ENCODE measurements around the gene ZNF71. TPM values are rescaled to one million over a fixed set of nuclear protein-coding genes. Genes with fewer than 3 reads are reported as not detected.

ZNF71 gene
- total RNA-seq, 2 donors from 2014 or later, result 4.8 to 8.5 TPM

GRCh38 chr19:56642711-56643459, 47.8 kb downstream of the ZNF71 start, which contains the start of gene SMIM17:
SMIM17 (plus strand) TSS chr19:56643159; CDS start chr19:56645668, 2,509 bp downstream.
- H3K27me3 Mint-ChIP-seq, result peaks cover 6 to 8% of the 10 kb centered on the region in 2 donors
- H3K36me3 Mint-ChIP-seq, result peaks cover 42% of the 10 kb centered on the region

DNA sequence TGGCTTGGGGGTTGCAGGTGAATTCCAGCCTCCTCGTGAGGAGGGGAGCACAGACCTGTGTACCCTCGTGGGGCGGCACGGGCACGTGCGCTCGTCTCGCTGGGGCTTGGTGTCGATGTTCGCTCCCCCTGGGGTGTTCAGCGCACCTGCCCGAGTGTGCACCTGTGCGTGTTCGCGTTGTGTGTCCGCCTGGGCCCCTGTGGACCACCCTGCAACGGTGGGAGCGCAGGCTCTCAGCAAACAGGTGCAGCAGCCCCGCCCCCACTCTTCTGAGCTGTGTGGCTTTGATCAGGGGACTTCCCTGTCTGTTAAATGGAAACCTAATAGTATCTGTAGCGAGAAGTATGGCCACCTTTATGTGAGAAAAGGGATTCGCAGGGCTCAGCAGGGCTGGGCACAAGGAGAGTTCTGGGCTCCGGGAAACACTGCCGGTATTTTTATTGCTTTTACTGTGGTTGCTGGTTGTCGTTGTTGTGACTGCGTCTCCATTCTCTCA, 48.4 kb downstream of the ZNF71 start:
- peaks cover 37% of the 10 kb centered on the region for H3K9me3 Mint-ChIP-seq

More at GRCh38 chr19:56642711-56643459, 47.8 kb downstream of the ZNF71 start, which contains the start of gene SMIM17:
- H3K4me1 Mint-ChIP-seq (ENCODE audit: low read depth in 2 of 2), result peaks cover 0 to 3% of the 10 kb centered on the region in 2 donors
- ATAC-seq (no peak), DNase-seq (ENCODE audit: low spot score) (no peak)
- H3K4me3 Mint-ChIP-seq, result no peak within 1 kb of the TSS
- H3K27ac Mint-ChIP-seq, result no peak within 1 kb of the TSS
- H3K9me3 Mint-ChIP-seq, result peaks cover 33% of the 10 kb centered on the region

DNA sequence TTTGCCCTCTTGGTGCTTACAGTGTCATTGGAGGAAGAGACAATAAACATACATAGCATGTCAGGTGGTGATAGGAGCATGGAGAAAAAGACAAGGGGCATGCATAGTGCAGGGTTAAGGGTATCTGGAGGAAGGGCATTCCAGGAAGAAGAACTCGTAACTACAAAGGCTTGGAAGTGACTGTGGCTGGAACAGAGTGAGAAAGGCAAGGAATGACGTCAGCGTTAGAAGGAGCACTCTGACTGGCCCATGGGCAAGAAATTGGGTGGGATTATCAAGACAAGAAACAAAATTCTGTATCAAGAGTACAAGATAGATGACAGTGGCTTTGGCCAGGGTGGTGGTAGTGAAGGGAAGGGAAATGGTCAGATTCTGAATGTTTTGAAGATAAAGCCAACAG, 59.0 kb downstream of the ZNF71 start:
- Mint-ChIP-seq H3K4me1 (ENCODE audit: low read depth in 2 of 2) (no peaks in the 10 kb centered on the region), H3K27ac (no peak overlapping the region), H3K36me3 (peaks cover 21% of the 10 kb centered on the region), H3K4me3 (no peak overlapping the region), H3K9me3 (peaks cover 17% of the 10 kb centered on the region), H3K27me3 (no peaks in the 10 kb centered on the region)
- ATAC-seq (no peak), DNase-seq (ENCODE audit: low spot score) (no peak)

More for the DNA sequence above, 48.4 kb downstream of the ZNF71 start:
- H3K36me3 Mint-ChIP-seq, result peaks cover 46% of the 10 kb centered on the region
- peaks cover 6 to 8% of the 10 kb centered on the region in 2 donors for H3K27me3 Mint-ChIP-seq
- H3K4me3 Mint-ChIP-seq, result no peak overlapping the region
- DNase-seq (ENCODE audit: low spot score), result no peak
- ATAC-seq, result no peak
- H3K27ac Mint-ChIP-seq, result no peak overlapping the region
- peaks cover 0 to 3% of the 10 kb centered on the region in 2 donors for H3K4me1 Mint-ChIP-seq (ENCODE audit: low read depth in 2 of 2)

- Mint-ChIP-seq H3K4me1 (ENCODE audit: low read depth in 2 of 2) (no peaks in the 10 kb centered on the region), H3K36me3 (peaks cover 12% of the 10 kb centered on the region), H3K4me3 (no peak overlapping the region), H3K9me3 (peaks cover 5% of the 10 kb centered on the region), H3K27me3 (no peaks in the 10 kb centered on the region), H3K27ac (no peak overlapping the region)
- ATAC-seq, result no peak
- DNase-seq (ENCODE audit: low spot score), result no peak
Measured at GRCh38 chr19:56660381-56661107, 65.4 kb downstream of the ZNF71 start.

- ATAC-seq (no peak), DNase-seq (ENCODE audit: low spot score) (no peak)
- H3K27me3 Mint-ChIP-seq, result no peaks in the 10 kb centered on the region
- peaks cover 12% of the 10 kb centered on the region for H3K36me3 Mint-ChIP-seq
- H3K4me3 Mint-ChIP-seq, result no peak overlapping the region
- H3K27ac Mint-ChIP-seq, result no peak overlapping the region
- no peaks in the 10 kb centered on the region for H3K4me1 Mint-ChIP-seq (ENCODE audit: low read depth in 2 of 2)
- H3K9me3 Mint-ChIP-seq, result peaks cover 4% of the 10 kb centered on the region
Measured at GRCh38 chr19:56661248-56661647, 66.1 kb downstream of the ZNF71 start.

- no peaks in the 10 kb centered on the region for H3K27me3 Mint-ChIP-seq
- peaks cover 4% of the 10 kb centered on the region for H3K36me3 Mint-ChIP-seq
- H3K4me1 Mint-ChIP-seq (ENCODE audit: low read depth in 2 of 2), result peaks cover 0 to 5% of the 10 kb centered on the region in 2 donors
- no peak overlapping the region for H3K27ac Mint-ChIP-seq
- H3K4me3 Mint-ChIP-seq, result no peak overlapping the region
- peaks cover 3% of the 10 kb centered on the region for H3K9me3 Mint-ChIP-seq
- DNase-seq (ENCODE audit: low spot score) (no peak), ATAC-seq (peak in 1 of 2 donors; percentile 19)
Measured at GRCh38 chr19:56663931-56664500, 68.9 kb downstream of the ZNF71 start.

DNA sequence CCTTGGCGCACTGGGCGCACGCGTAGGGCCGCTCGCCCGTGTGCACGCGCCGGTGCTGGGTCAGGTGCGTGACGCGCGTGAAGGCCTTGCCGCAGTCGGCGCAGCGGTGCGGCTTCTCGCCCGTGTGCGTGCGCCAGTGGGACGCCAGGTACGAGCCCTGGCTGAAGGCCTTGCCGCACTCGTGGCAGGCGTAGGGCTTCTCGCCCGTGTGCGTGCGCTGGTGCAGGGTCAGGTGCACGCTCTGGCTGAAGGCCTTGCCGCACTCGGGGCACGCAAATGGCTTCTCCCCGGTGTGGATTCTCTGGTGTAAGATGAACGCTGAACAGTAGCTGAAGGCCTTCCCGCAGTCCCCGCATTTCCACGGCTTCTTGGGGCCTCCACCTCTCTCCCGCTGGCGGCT, 69.4 kb downstream of the ZNF71 start:
- Mint-ChIP-seq H3K27ac (no peak overlapping the region), H3K9me3 (peaks cover 3% of the 10 kb centered on the region), H3K36me3 (no peaks in the 10 kb centered on the region), H3K4me3 (no peak overlapping the region), H3K27me3 (no peaks in the 10 kb centered on the region), H3K4me1 (ENCODE audit: low read depth in 2 of 2) (peaks cover 0 to 5% of the 10 kb centered on the region in 2 donors)
- ATAC-seq (no peak), DNase-seq (ENCODE audit: low spot score) (no peak)

- Mint-ChIP-seq H3K4me1 (ENCODE audit: low read depth in 2 of 2) (peaks cover 7 to 17% of the 10 kb centered on the region in 2 donors), H3K9me3 (peaks cover 3% of the 10 kb centered on the region), H3K27ac (no peak overlapping the region), H3K4me3 (no peak overlapping the region), H3K27me3 (no peaks in the 10 kb centered on the region), H3K36me3 (no peaks in the 10 kb centered on the region)
- ATAC-seq (no peak), DNase-seq (ENCODE audit: low spot score) (no peak)
Measured at GRCh38 chr19:56667311-56667870, 72.3 kb downstream of the ZNF71 start.

GRCh38 chr19:56668676-56669075, 73.6 kb downstream of the ZNF71 start:
- DNase-seq (ENCODE audit: low spot score) (no peak), ATAC-seq (no peak)
- Mint-ChIP-seq H3K4me1 (ENCODE audit: low read depth in 2 of 2) (peaks cover 7 to 17% of the 10 kb centered on the region in 2 donors), H3K27me3 (no peaks in the 10 kb centered on the region), H3K4me3 (no peak overlapping the region), H3K36me3 (no peaks in the 10 kb centered on the region), H3K9me3 (peaks cover 3% of the 10 kb centered on the region), H3K27ac (no peak overlapping the region)

- DNase-seq (ENCODE audit: low spot score) (no peak), ATAC-seq (no peak)
- Mint-ChIP-seq H3K27me3 (no peaks in the 10 kb centered on the region), H3K9me3 (peaks cover 3% of the 10 kb centered on the region), H3K27ac (no peak overlapping the region), H3K4me1 (ENCODE audit: low read depth in 2 of 2) (peaks cover 7 to 17% of the 10 kb centered on the region in 2 donors), H3K36me3 (no peaks in the 10 kb centered on the region), H3K4me3 (peak overlapping the region; percentile 81)
Measured at GRCh38 chr19:56670401-56670960, 75.4 kb downstream of the ZNF71 start.

GRCh38 chr19:56670961-56671612, 76.0 kb downstream of the ZNF71 start:
- Mint-ChIP-seq H3K36me3 (no peaks in the 10 kb centered on the region), H3K4me1 (ENCODE audit: low read depth in 2 of 2) (peaks cover 7 to 17% of the 10 kb centered on the region in 2 donors)

DNA sequence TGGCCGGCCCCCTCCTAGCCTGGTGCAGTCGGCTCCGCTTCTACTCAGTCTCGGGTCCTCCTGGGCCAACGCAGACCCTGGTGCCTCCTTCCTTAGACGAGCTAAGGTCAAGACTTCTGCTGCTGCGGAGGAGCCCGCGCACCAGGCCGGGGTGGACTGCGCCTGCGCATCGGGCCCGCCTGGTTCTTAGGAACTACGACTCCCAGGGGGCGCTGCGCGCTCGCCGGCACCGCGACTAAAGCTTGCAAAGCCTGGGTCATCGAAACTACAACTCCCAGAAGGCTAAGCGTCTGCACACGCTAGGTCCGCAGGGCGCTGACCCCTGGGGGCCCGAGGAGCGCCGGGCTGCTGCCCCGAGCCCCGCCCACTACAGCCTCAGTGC, 76.5 kb downstream of the ZNF71 start, which contains the start of gene ZNF835:
ZNF835 (minus strand) TSS at position 145 of the 382 bp plus-strand sequence. CDS start 6,559 bp downstream, outside the sequence.
- Mint-ChIP-seq H3K4me1 (ENCODE audit: low read depth in 2 of 2) (peaks cover 7 to 17% of the 10 kb centered on the region in 2 donors), H3K27me3 (no peaks in the 10 kb centered on the region), H3K9me3 (peaks cover 3% of the 10 kb centered on the region), H3K36me3 (no peaks in the 10 kb centered on the region), H3K27ac (peak within 1 kb of the TSS in 1 of 2 donors; percentile 63), H3K4me3 (peak within 1 kb of the TSS; percentile 81)
- DNase-seq (ENCODE audit: low spot score) (peak; percentile 88), ATAC-seq (peak; percentile 86 to 98)

More at GRCh38 chr19:56670961-56671612, 76.0 kb downstream of the ZNF71 start:
- no peak for DNase-seq (ENCODE audit: low spot score)
- Mint-ChIP-seq H3K27ac (peak overlapping the region in 1 of 2 donors; percentile 63), H3K9me3 (peaks cover 3% of the 10 kb centered on the region), H3K27me3 (no peaks in the 10 kb centered on the region), H3K4me3 (peak overlapping the region; percentile 81)
- peak; percentile 22 to 24 for ATAC-seq
